Spleen (tissue), 11 donors: Measurements from ENCODE around the gene GLI2. TPM values are rescaled to one million over a fixed set of nuclear protein-coding genes. Genes with fewer than 3 reads are reported as not detected.
A peak's percentile ranks its signal among the peaks of the same experiment; 100 is the strongest.

ENCODE experiments used
- DNase-seq: peaks from one replicate; pipeline ENCODE4 v3.0.0-alpha.2; 2020
- H3K27ac ChIP-seq, 8 donors: fragments of 200-600 bp; sonication (generic) in 7 of 8; 1 replicate in 4 of 8; 2 replicates in 4 of 8; pipeline versions ENCODE4 v1.5.0 to v1.8.0; 2016 to 2021; ENCODE audit warnings: inconsistent platforms in 4 of 8, mild to moderate bottlenecking in 4 of 8, moderate library complexity in 1 of 8
- H3K27me3 ChIP-seq, 7 donors: fragments of 200-600 bp; sonication (generic) in 6 of 7; replicated peaks in 1 of 7; 1 replicate in 4 of 7; 2 replicates in 3 of 7; pipeline versions ENCODE4 v1.5.0 to v1.8.0; 2016 to 2021; ENCODE audit warnings: inconsistent platforms in 3 of 7, mild to moderate bottlenecking in 1 of 7
- H3K36me3 ChIP-seq, 6 donors: fragments of 200-600 bp; sonication (generic) in 5 of 6; 1 replicate in 4 of 6; 2 replicates in 2 of 6; pipeline versions ENCODE4 v1.5.0 to v1.8.0; 2016 to 2021; ENCODE audit warnings: inconsistent platforms in 2 of 6
- H3K4me1 ChIP-seq, 6 donors: fragments of 200-600 bp; sonication (generic) in 5 of 6; 1 replicate in 3 of 6; 2 replicates in 3 of 6; pipeline versions ENCODE4 v1.5.0 to v1.8.0; 2016 to 2021; ENCODE audit warnings: inconsistent platforms in 3 of 6
- H3K4me3 ChIP-seq, 8 donors: fragments of 200-600 bp; sonication (generic) in 7 of 8; 1 replicate in 4 of 8; 2 replicates in 4 of 8; pipeline versions ENCODE4 v1.5.0 to v1.8.0; 2016 to 2021; ENCODE audit warnings: inconsistent platforms in 4 of 8, mild to moderate bottlenecking in 4 of 8, moderate library complexity in 2 of 8
- H3K9me3 ChIP-seq, 8 donors: fragments of 200-600 bp; sonication (generic) in 7 of 8; 1 replicate in 4 of 8; 2 replicates in 4 of 8; pipeline versions ENCODE4 v1.5.0 to v1.8.0; 2016 to 2021; ENCODE audit warnings: inconsistent platforms in 4 of 8
- CTCF ChIP-seq, 11 experiments: fragments of 200-600 bp in 7 of 11; fragments of 450-650 bp in 4 of 11; sonication (generic) in 4 of 11; IDR thresholded peaks in 8 of 11; conservative IDR thresholded peaks in 3 of 11; 1 replicate in 7 of 11; 2 replicates in 4 of 11; pipeline versions ENCODE4 v1.4.0 to v1.8.0; 2016 to 2021; ENCODE audit warnings: antibody characterized with exemption in 11 of 11, inconsistent platforms in 4 of 11, mild to moderate bottlenecking in 1 of 11
- POLR2A ChIP-seq, 3 donors: fragments of 450-650 bp; IDR thresholded peaks; one replicate each; pipeline ENCODE4 v1.5.1; 2017; ENCODE audit warnings: antibody characterized with exemption in 3 of 3, mild to moderate bottlenecking in 1 of 3
- POLR2AphosphoS5 ChIP-seq, 3 donors: sonication (generic); formaldehyde crosslinking; IDR thresholded peaks; one replicate each; pipeline ENCODE4 v1.5.1; 2017; ENCODE audit warnings: antibody characterized with exemption in 3 of 3
- WGBS, 5 donors: extraction: QIAGEN DNeasy Blood & Tissue Kit in 3 of 5; methylation state at CpG; one replicate each; pipeline versions ENCODE4 v1.1.5 to v1.1.7; 2013 to 2018; 5-methylcytosine and 5-hydroxymethylcytosine counted together
- intact Hi-C: fragments of 100-400 bp; cut with DNase I; formaldehyde crosslinking; loops from one replicate; pipeline ENCODE4 v1.15.0; 2023; ENCODE audit warnings: low total_unique reads
- polyA plus RNA-seq, 3 donors: library from polyadenylated mRNA; stranded (reverse); fragments of 200-250 nt; gene quantifications; one replicate each; pipeline ENCODE4 v1.2.1, GENCODE V29; 2013
- total RNA-seq, 7 donors: library from RNA; depleted of rRNA in 3 of 7; stranded (reverse); fragments of >200 nt in 3 of 7; fragmentation: NEBNext Ultra II Directional in 4 of 7; extraction: Animal tissue kit (Norgen Biotek cat#: 25700) in 4 of 7; gene quantifications; one replicate each; pipeline versions ENCODE4 v1.1.0 to v1.2.1, GENCODE V29; 2016 to 2021
- donor health status: healthy with polysubstance abuse.
- donor health status: DM: no; HTN: no; CAD: no; lungs with moderate emphysema.
- donor health status: DM: no; HTN: no; CAD: no.
- donor health status: Bipolar disorder and iron deficiency.
- donor health status: healthy.
- donor health status: DM: no; HTN: no; CAD: no.
- donor health status: DM: yes; HTN: yes; CAD: no.

The GLI2 gene
- total and polyA plus RNA-seq, 10 donors, result 0.22 to 10.6 (median 1.4) TPM

GRCh38 chr2:120694034-120694433, 41.6 kb upstream of the GLI2 start:
- 76 to 84% (median 80%) methylated on average over 4 of the region's 4 CpGs for WGBS, 5 donors
- TF ChIP-seq CTCF (IDR thresholded peaks at IDR 0.05 in 8 of 11, conservative IDR thresholded peaks at IDR 0.05 in 3 of 11) (no peak), POLR2AphosphoS5 (IDR thresholded peaks at IDR 0.05) (no peak), POLR2A (IDR thresholded peaks at IDR 0.05) (no peak)
- no peak for DNase-seq
- Histone ChIP-seq H3K36me3 (no peaks in the 10 kb centered on the region), H3K4me3 (no peak overlapping the region), H3K27ac (no peak overlapping the region), H3K27me3 (peaks cover 0 to 81% (median 24%) of the 10 kb centered on the region in 7 donors), H3K4me1 (peaks cover 0 to 7% (median 6%) of the 10 kb centered on the region in 6 donors), H3K9me3 (no peaks in the 10 kb centered on the region)
- intact Hi-C loops, result no loop called here

GRCh38 chr2:120697471-120697870, 38.2 kb upstream of the GLI2 start:
- H3K27ac ChIP-seq, result no peak overlapping the region
- H3K4me3 ChIP-seq, result no peak overlapping the region
- peaks cover 0 to 56% (median 24%) of the 10 kb centered on the region in 7 donors for H3K27me3 ChIP-seq
- peaks cover 0 to 18% (median 9%) of the 10 kb centered on the region in 6 donors for H3K4me1 ChIP-seq
- no peak for DNase-seq
- no peaks in the 10 kb centered on the region for H3K36me3 ChIP-seq
- intact Hi-C loops, result loop anchor here (5.0 kb wide), 1 partner anchor 375 kb away; no protein-coding TSS in a partner anchor
- H3K9me3 ChIP-seq, result no peaks in the 10 kb centered on the region
- 79 to 88% (median 83%) methylated on average over 2 of the region's 2 CpGs for WGBS, 5 donors
- no peak for TF ChIP-seq POLR2A (IDR thresholded peaks at IDR 0.05)
- no peak for TF ChIP-seq CTCF (IDR thresholded peaks at IDR 0.05 in 8 of 11, conservative IDR thresholded peaks at IDR 0.05 in 3 of 11)
- TF ChIP-seq POLR2AphosphoS5 (IDR thresholded peaks at IDR 0.05), result no peak

- H3K27ac ChIP-seq, result no peak overlapping the region
- no peak for DNase-seq
- intact Hi-C loops, result loop anchor here (5.0 kb wide), 1 partner anchor 373 kb away; no protein-coding TSS in a partner anchor
Measured at GRCh38 chr2:120699292-120699691, 36.4 kb upstream of the GLI2 start.

GRCh38 chr2:120700659-120701058, 35.0 kb upstream of the GLI2 start:
- Histone ChIP-seq H3K4me1 (peaks cover 0 to 28% (median 14%) of the 10 kb centered on the region in 6 donors), H3K9me3 (no peaks in the 10 kb centered on the region), H3K27ac (no peak overlapping the region), H3K27me3 (peaks cover 0 to 25% (median 9%) of the 10 kb centered on the region in 7 donors), H3K4me3 (no peak overlapping the region), H3K36me3 (no peaks in the 10 kb centered on the region)
- intact Hi-C loops, result no loop called here
- TF ChIP-seq POLR2A (IDR thresholded peaks at IDR 0.05), result no peak
- no peak for TF ChIP-seq POLR2AphosphoS5 (IDR thresholded peaks at IDR 0.05)
- TF ChIP-seq CTCF (IDR thresholded peaks at IDR 0.05 in 8 of 11, conservative IDR thresholded peaks at IDR 0.05 in 3 of 11), result no peak
- DNase-seq, result peak; percentile 9
- 86 to 94% (median 93%) methylated on average over 4 of the region's 4 CpGs for WGBS, 5 donors

More at GRCh38 chr2:120699292-120699691, 36.4 kb upstream of the GLI2 start:
- Histone ChIP-seq H3K9me3 (no peaks in the 10 kb centered on the region), H3K4me3 (no peak overlapping the region), H3K36me3 (no peaks in the 10 kb centered on the region), H3K4me1 (peaks cover 0 to 20% (median 12%) of the 10 kb centered on the region in 6 donors), H3K27me3 (peaks cover 0 to 39% (median 23%) of the 10 kb centered on the region in 7 donors)
- 72 to 93% (median 75%) methylated on average over 3 of the region's 3 CpGs for WGBS, 5 donors
- TF ChIP-seq CTCF (IDR thresholded peaks at IDR 0.05 in 8 of 11, conservative IDR thresholded peaks at IDR 0.05 in 3 of 11) (no peak), POLR2A (IDR thresholded peaks at IDR 0.05) (no peak), POLR2AphosphoS5 (IDR thresholded peaks at IDR 0.05) (no peak)
